Calu3 (cell line): ENCODE measurements around the gene GFOD1. TPM values are rescaled to one million over a fixed set of nuclear protein-coding genes. Genes with fewer than 3 reads are reported as not detected.

ENCODE experiments used
- BruUV-seq: library from RNA; stranded (reverse); fragments of 400-500 nt; replicated peaks from 2 replicates; lab custom pipeline; 2021; lab: Mats Ljungman, UMichigan
- CTCF ChIA-PET: fragments of 300-600 bp; sonication (Branson Sonifier 250); formaldehyde crosslinking; loops from one replicate; lab custom pipeline; 2022; ENCODE audit warnings: antibody characterized with exemption; lab: Charles Lee
- DNase-seq: peaks from one replicate; pipeline ENCODE4 v3.0.0; 2022
- H3K27ac Mint-ChIP-seq: one replicate; pipeline ENCODE4 v1.8.0; 2022; ENCODE audit warnings: mixed read lengths; ENCODE audit not compliant: unreplicated experiment
- H3K27me3 Mint-ChIP-seq: one replicate; pipeline ENCODE4 v1.8.0; 2022; ENCODE audit warnings: mixed read lengths; ENCODE audit not compliant: unreplicated experiment
- H3K36me3 Mint-ChIP-seq: one replicate; pipeline ENCODE4 v1.8.0; 2022; ENCODE audit warnings: mild to moderate bottlenecking, moderate library complexity, mixed read lengths; ENCODE audit not compliant: insufficient read depth, unreplicated experiment
- H3K4me1 Mint-ChIP-seq: one replicate; pipeline ENCODE4 v1.8.0; 2022; ENCODE audit warnings: mild to moderate bottlenecking, low read depth, mixed read lengths; ENCODE audit not compliant: unreplicated experiment
- H3K4me3 Mint-ChIP-seq: one replicate; pipeline ENCODE4 v1.8.0; 2022; ENCODE audit warnings: mild to moderate bottlenecking, low read depth, moderate library complexity, mixed read lengths; ENCODE audit not compliant: unreplicated experiment
- H3K9me3 Mint-ChIP-seq: one replicate; pipeline ENCODE4 v1.8.0; 2022; ENCODE audit warnings: low read depth, mixed read lengths; ENCODE audit not compliant: unreplicated experiment
- CTCF ChIP-seq: fragments of 200-600 bp; IDR thresholded peaks from one replicate; pipeline ENCODE4 v1.8.0; 2022; ENCODE audit warnings: antibody characterized with exemption; ENCODE audit not compliant: unreplicated experiment
- intact Hi-C: fragments of 100-400 bp; cut with micrococcal nuclease; formaldehyde crosslinking; loops from one replicate; pipeline ENCODE4 v1.10.0; 2022; ENCODE audit not compliant: unreplicated experiment
- total RNA-seq: library from RNA; stranded (reverse); gene quantifications from 2 replicates; pipeline ENCODE4 v1.2.3, GENCODE V29; 2022

GFOD1 gene
- total RNA-seq, 1 experiment from 2014 or later, result 9.5 TPM

- no peak for DNase-seq
- no peaks in the 10 kb centered on the region for H3K36me3 Mint-ChIP-seq
- CTCF ChIA-PET, result interaction anchor here (0.7 kb wide), 1 partner anchor 10 kb away, joined by 3 read pairs; no protein-coding TSS in a partner anchor
- no peaks in the 10 kb centered on the region for H3K27me3 Mint-ChIP-seq
- no peak overlapping the region for H3K27ac Mint-ChIP-seq
- no peaks in the 10 kb centered on the region for H3K4me1 Mint-ChIP-seq
- intact Hi-C loops, result no loop called here
- no peaks in the 10 kb centered on the region for H3K9me3 Mint-ChIP-seq
- no TSS peak for BruUV-seq
- H3K4me3 Mint-ChIP-seq, result no peak overlapping the region
- TF ChIP-seq CTCF, result no peak
These were observed 39.6 kb upstream of the GFOD1 start for GRCh38 chr6:13526727-13527670.

GRCh38 chr6:13526357-13526726 is 38.9 kb upstream of the GFOD1 start:
- no peaks in the 10 kb centered on the region for H3K9me3 Mint-ChIP-seq
- CTCF ChIA-PET, result no interaction called here
- no TSS peak for BruUV-seq

GRCh38 chr6:13524801-13525508 is 37.6 kb upstream of the GFOD1 start:
- intact Hi-C loops, result no loop called here
- no peaks in the 10 kb centered on the region for H3K36me3 Mint-ChIP-seq
- no peaks in the 10 kb centered on the region for H3K27me3 Mint-ChIP-seq
- no peaks in the 10 kb centered on the region for H3K9me3 Mint-ChIP-seq
- no peak for TF ChIP-seq CTCF
- no peak overlapping the region for H3K27ac Mint-ChIP-seq
- H3K4me3 Mint-ChIP-seq, result no peak overlapping the region
- CTCF ChIA-PET, result no interaction called here
- DNase-seq, result no peak
- no peaks in the 10 kb centered on the region for H3K4me1 Mint-ChIP-seq
- BruUV-seq, result no TSS peak

More at GRCh38 chr6:13526357-13526726, 38.9 kb upstream of the GFOD1 start:
- Mint-ChIP-seq H3K27ac (no peak overlapping the region), H3K36me3 (no peaks in the 10 kb centered on the region), H3K4me1 (no peaks in the 10 kb centered on the region), H3K27me3 (no peaks in the 10 kb centered on the region), H3K4me3 (no peak overlapping the region)
- DNase-seq, result no peak
- no peak for TF ChIP-seq CTCF
- intact Hi-C loops, result no loop called here

GRCh38 chr6:13523826-13524622 is 36.6 kb upstream of the GFOD1 start:
- H3K4me3 Mint-ChIP-seq, result no peak overlapping the region
- BruUV-seq, result no TSS peak

More at GRCh38 chr6:13523826-13524622, 36.6 kb upstream of the GFOD1 start:
- TF ChIP-seq CTCF, result no peak
- CTCF ChIA-PET, result no interaction called here
- Mint-ChIP-seq H3K9me3 (no peaks in the 10 kb centered on the region), H3K36me3 (no peaks in the 10 kb centered on the region), H3K27ac (no peak overlapping the region), H3K4me1 (no peaks in the 10 kb centered on the region), H3K27me3 (no peaks in the 10 kb centered on the region)
- no peak for DNase-seq
- intact Hi-C loops, result no loop called here
